Measurements from ENCODE around the gene AMPD2.
"Not testable (repeated sequence)": the region's sequence is repeated elsewhere in the genome, so short reads cannot be mapped to it uniquely, and the experiment has no call there.

The AMPD2 gene

GRCh38 chr1:109655615-109656519, 36.2 kb downstream of the AMPD2 start, which contains the start of gene GSTM4:
GSTM4 (plus strand) TSS chr1:109656099; CDS start chr1:109656390, 291 bp downstream.
- H3K4me3 Mint-ChIP-seq, result peak within 1 kb of the TSS; percentile 91
- H3K9me3 Mint-ChIP-seq, result no peaks in the 10 kb centered on the region
- ATAC-seq (replicated peaks), result peak; percentile 88
- peak; percentile 32 to 38 (median 35) for DNase-seq
- H3K27ac Mint-ChIP-seq, result peak within 1 kb of the TSS; percentile 58 to 84
- H3K4me1 Mint-ChIP-seq (ENCODE audit: low read depth in 2 of 2), result peaks cover 4 to 22% of the 10 kb centered on the region in 2 donors
- H3K36me3 Mint-ChIP-seq (ENCODE audit: insufficient read depth), result peaks cover 6% of the 10 kb centered on the region
- H3K27me3 Mint-ChIP-seq, result peaks cover 10 to 20% of the 10 kb centered on the region in 2 donors

DNA sequence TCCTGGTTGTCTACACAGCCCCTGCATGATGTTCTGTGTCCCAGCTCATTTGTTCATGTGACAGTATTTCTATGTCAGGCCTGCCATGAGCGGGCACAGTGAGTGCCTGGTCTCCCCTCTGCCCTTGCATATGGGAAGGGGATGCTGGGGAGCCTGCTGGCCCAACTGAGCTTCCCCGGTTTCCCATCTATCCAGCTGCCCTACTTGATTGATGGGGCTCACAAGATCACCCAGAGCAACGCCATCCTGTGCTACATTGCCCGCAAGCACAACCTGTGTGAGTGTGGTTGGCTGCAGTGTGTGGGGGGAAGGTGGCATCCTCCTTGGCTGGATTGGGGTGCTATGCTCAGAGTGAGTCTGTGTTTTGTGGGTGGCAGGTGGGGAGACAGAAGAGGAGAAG, 37.8 kb downstream of the AMPD2 start:
- DNase-seq (no peak), ATAC-seq (replicated peaks) (no peak)
- H3K36me3 Mint-ChIP-seq (ENCODE audit: insufficient read depth), result peaks cover 6% of the 10 kb centered on the region
- peaks cover 4 to 5% of the 10 kb centered on the region in 2 donors for H3K27me3 Mint-ChIP-seq
- peak overlapping the region in 1 of 2 donors; percentile 76 for H3K27ac Mint-ChIP-seq
- no peaks in the 10 kb centered on the region for H3K9me3 Mint-ChIP-seq
- peaks cover 4 to 22% of the 10 kb centered on the region in 2 donors for H3K4me1 Mint-ChIP-seq (ENCODE audit: low read depth in 2 of 2)
- H3K4me3 Mint-ChIP-seq, result peak overlapping the region; percentile 91

DNA sequence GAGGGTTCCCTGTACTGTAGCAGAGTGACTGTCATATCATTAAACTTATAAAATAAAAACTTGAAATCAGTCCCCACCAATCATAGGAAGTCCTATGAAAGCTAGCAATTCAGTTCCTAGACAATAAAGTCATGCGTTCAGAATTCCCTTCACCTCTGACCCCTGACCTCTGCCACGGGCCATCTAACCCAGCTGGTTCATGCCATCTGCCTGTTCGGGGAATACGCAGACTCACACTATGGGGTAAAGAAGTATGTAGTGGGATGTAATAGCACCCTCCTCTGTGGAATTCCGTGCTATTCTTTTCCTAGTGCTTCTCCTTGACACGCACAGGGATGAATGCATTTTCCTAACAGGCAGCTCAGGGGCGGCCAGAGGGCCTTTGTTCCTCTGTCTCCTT, 38.3 kb downstream of the AMPD2 start:
- DNase-seq (no peak), ATAC-seq (replicated peaks) (no peak)
- Mint-ChIP-seq H3K4me3 (no peak overlapping the region), H3K36me3 (ENCODE audit: insufficient read depth) (peaks cover 6% of the 10 kb centered on the region), H3K27ac (peak overlapping the region; percentile 39 to 76), H3K9me3 (no peaks in the 10 kb centered on the region), H3K27me3 (peaks cover 4 to 5% of the 10 kb centered on the region in 2 donors), H3K4me1 (ENCODE audit: low read depth in 2 of 2) (peaks cover 4 to 22% of the 10 kb centered on the region in 2 donors)

- Mint-ChIP-seq H3K36me3 (ENCODE audit: insufficient read depth) (peaks cover 6% of the 10 kb centered on the region), H3K27me3 (peaks cover 0 to 4% of the 10 kb centered on the region in 2 donors), H3K4me1 (ENCODE audit: low read depth in 2 of 2) (peaks cover 4 to 22% of the 10 kb centered on the region in 2 donors), H3K9me3 (no peaks in the 10 kb centered on the region), H3K27ac (peak overlapping the region in 1 of 2 donors; percentile 39), H3K4me3 (no peak overlapping the region)
- no peak for ATAC-seq (replicated peaks)
- no peak for DNase-seq
Measured at GRCh38 chr1:109658533-109659042, 39.0 kb downstream of the AMPD2 start.

- no peaks in the 10 kb centered on the region for H3K9me3 Mint-ChIP-seq
- no peak overlapping the region for H3K27ac Mint-ChIP-seq
- peaks cover 6% of the 10 kb centered on the region for H3K36me3 Mint-ChIP-seq (ENCODE audit: insufficient read depth)
- DNase-seq, result no peak
- H3K27me3 Mint-ChIP-seq, result peaks cover 0 to 4% of the 10 kb centered on the region in 2 donors
- ATAC-seq (replicated peaks), result no peak
- peaks cover 4 to 22% of the 10 kb centered on the region in 2 donors for H3K4me1 Mint-ChIP-seq (ENCODE audit: low read depth in 2 of 2)
- H3K4me3 Mint-ChIP-seq, result no peak overlapping the region
Measured at GRCh38 chr1:109659145-109659544, 39.5 kb downstream of the AMPD2 start.

DNA sequence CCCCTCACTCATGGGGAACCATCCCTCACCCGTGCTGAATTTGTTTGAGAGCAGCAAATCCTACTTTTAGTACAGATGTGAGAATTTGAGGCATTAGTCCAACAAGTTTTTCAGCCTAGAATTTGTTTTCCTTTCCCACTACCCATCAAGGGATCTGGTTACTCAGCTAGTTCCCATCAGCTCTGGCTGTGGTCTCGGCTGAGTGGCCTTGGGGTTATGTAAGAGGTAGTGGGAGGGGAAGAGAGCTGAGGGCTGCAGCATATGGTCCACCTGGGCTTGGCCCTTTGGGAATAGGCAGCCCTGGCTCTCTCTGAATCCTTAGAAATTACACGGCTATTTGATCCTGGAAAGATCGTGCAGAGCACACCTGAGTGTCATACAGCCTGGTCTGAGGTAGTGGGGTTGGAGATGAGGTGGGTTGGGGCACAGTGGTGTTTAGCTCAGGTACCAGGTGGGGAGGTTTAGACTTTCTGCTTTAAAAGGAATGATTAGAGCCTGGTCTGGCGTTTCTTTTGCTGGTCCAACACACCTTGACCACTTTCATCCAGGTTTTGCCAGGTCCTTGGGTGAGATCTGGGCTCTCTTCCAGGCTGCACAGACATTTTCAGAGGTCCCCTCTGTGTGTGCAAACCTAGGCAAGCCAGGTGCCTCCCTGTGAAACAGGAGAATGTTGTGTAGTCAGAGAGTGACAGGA, 40.5 kb downstream of the AMPD2 start:
- Mint-ChIP-seq H3K9me3 (no peaks in the 10 kb centered on the region), H3K27me3 (no peaks in the 10 kb centered on the region), H3K4me1 (ENCODE audit: low read depth in 2 of 2) (peaks cover 4 to 19% of the 10 kb centered on the region in 2 donors), H3K4me3 (no peak overlapping the region), H3K36me3 (ENCODE audit: insufficient read depth) (peaks cover 4% of the 10 kb centered on the region), H3K27ac (peak overlapping the region in 1 of 2 donors; percentile 24)
- DNase-seq (no peak), ATAC-seq (replicated peaks) (no peak)

- H3K4me1 Mint-ChIP-seq (ENCODE audit: low read depth in 2 of 2), result peaks cover 4 to 14% of the 10 kb centered on the region in 2 donors
- H3K4me3 Mint-ChIP-seq; H3K27me3 Mint-ChIP-seq; H3K27ac Mint-ChIP-seq; H3K36me3 Mint-ChIP-seq (ENCODE audit: insufficient read depth); DNase-seq; H3K9me3 Mint-ChIP-seq; ATAC-seq (replicated peaks): not testable (repeated sequence)
Measured at GRCh38 chr1:109660691-109661026, 41.0 kb downstream of the AMPD2 start.

GRCh38 chr1:109661391-109661790, 41.8 kb downstream of the AMPD2 start:
- Mint-ChIP-seq H3K27ac (peak overlapping the region in 1 of 2 donors; percentile 18), H3K27me3 (no peaks in the 10 kb centered on the region), H3K4me3 (no peak overlapping the region), H3K4me1 (ENCODE audit: low read depth in 2 of 2) (peaks cover 0 to 7% of the 10 kb centered on the region in 2 donors), H3K9me3 (no peaks in the 10 kb centered on the region), H3K36me3 (ENCODE audit: insufficient read depth) (peaks cover 2% of the 10 kb centered on the region)
- DNase-seq (no peak), ATAC-seq (replicated peaks) (no peak)

- H3K4me3 Mint-ChIP-seq, result no peak overlapping the region
- ATAC-seq (replicated peaks) (no peak), DNase-seq (no peak)
- H3K36me3 Mint-ChIP-seq (ENCODE audit: insufficient read depth), result peaks cover 3% of the 10 kb centered on the region
- no peaks in the 10 kb centered on the region for H3K27me3 Mint-ChIP-seq
- peaks cover 0 to 7% of the 10 kb centered on the region in 2 donors for H3K4me1 Mint-ChIP-seq (ENCODE audit: low read depth in 2 of 2)
- no peaks in the 10 kb centered on the region for H3K9me3 Mint-ChIP-seq
- no peak overlapping the region for H3K27ac Mint-ChIP-seq
Measured at GRCh38 chr1:109664671-109665070, 45.0 kb downstream of the AMPD2 start.

DNA sequence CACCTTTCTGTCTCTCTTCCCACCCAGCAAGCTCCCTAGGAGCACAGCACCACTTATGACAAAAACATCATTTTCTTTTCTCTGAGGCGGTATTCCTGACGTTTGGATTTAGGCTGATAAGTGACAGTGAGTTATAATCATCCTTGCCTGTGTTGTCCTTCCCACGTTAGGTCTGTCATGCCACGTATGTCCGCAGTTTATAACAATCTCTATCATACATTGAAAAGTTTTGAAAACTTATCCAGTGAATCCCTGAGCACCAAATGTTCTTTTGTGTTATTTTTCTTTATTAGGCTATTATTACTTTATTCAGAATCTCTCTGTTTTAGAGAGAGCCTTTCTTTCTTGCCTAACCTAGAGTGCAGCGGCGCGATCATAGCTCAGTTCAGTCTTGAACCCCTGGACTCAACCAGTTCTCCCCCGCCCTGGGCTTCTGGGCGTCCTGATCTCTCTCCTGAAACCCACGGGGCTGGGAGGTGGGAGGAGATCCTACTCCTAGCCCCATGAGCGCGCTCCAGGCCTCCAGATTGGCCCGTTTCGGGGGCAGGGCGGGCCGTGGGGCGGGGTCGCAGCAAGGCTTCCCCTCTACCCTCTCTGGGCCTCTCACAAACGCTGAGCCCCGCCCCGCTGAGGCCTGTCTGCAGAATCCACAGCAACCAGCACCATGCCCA, 48.0 kb downstream of the AMPD2 start, which contains the start of gene GSTM2:
Gene GSTM2, plus strand, starts transcription at position 606 of the 671 bp plus-strand sequence. Its CDS starts 59 bp downstream, at position 665.
- Mint-ChIP-seq H3K27me3 (no peaks in the 10 kb centered on the region), H3K4me3 (peak within 1 kb of the TSS; percentile 47 to 54), H3K36me3 (ENCODE audit: insufficient read depth) (peaks cover 3% of the 10 kb centered on the region), H3K4me1 (ENCODE audit: low read depth in 2 of 2) (peaks cover 6 to 13% of the 10 kb centered on the region in 2 donors), H3K9me3 (no peaks in the 10 kb centered on the region), H3K27ac (peak within 1 kb of the TSS in 1 of 2 donors; percentile 35)
- ATAC-seq (replicated peaks) (peak; percentile 82), DNase-seq (no peak)

- H3K27me3 Mint-ChIP-seq, result no peaks in the 10 kb centered on the region
- no peak for ATAC-seq (replicated peaks)
- H3K4me3 Mint-ChIP-seq, result peak overlapping the region; percentile 47 to 54
- peaks cover 3% of the 10 kb centered on the region for H3K36me3 Mint-ChIP-seq (ENCODE audit: insufficient read depth)
- no peak overlapping the region for H3K27ac Mint-ChIP-seq
- H3K4me1 Mint-ChIP-seq (ENCODE audit: low read depth in 2 of 2), result peaks cover 6 to 13% of the 10 kb centered on the region in 2 donors
- no peak for DNase-seq
- H3K9me3 Mint-ChIP-seq, result no peaks in the 10 kb centered on the region
Measured at GRCh38 chr1:109668123-109668775, 48.6 kb downstream of the AMPD2 start.

GRCh38 chr1:109669246-109669948, 49.8 kb downstream of the AMPD2 start:
- no peak for DNase-seq

More at GRCh38 chr1:109669246-109669948, 49.8 kb downstream of the AMPD2 start:
- ATAC-seq (replicated peaks), result peak; percentile 43
- no peaks in the 10 kb centered on the region for H3K27me3 Mint-ChIP-seq
- no peaks in the 10 kb centered on the region for H3K9me3 Mint-ChIP-seq
- H3K36me3 Mint-ChIP-seq (ENCODE audit: insufficient read depth), result peaks cover 3% of the 10 kb centered on the region
- H3K4me1 Mint-ChIP-seq (ENCODE audit: low read depth in 2 of 2), result peaks cover 6 to 13% of the 10 kb centered on the region in 2 donors
- H3K4me3 Mint-ChIP-seq, result peak overlapping the region; percentile 32 to 67
- peak overlapping the region in 1 of 2 donors; percentile 3 for H3K27ac Mint-ChIP-seq
